ENCODE results near the gene OTOGL.
"Not testable (repeated sequence)": the region's sequence is repeated elsewhere in the genome, so short reads cannot be mapped to it uniquely, and the experiment has no call there.

Gene OTOGL

DNA sequence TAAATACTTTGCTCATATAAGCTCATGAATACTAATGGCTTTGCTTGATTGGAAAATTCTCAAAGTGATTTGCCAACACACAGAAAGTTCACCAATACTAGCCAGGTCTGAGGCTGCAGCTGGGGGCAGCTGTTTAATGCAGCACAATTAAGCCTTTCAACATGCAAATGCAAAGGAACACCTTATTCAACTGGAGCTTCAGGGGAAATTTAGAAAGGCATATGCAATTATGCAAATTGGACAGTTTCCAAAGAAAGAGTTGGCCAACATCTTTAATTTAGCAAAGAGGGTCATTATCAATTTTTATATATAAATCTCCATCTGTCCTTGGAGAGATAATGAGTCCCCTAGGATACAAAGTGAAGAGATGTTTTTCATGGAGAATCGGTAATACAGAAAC lies 40.2 kb upstream of the OTOGL start:
- no peak for DNase-seq

DNA sequence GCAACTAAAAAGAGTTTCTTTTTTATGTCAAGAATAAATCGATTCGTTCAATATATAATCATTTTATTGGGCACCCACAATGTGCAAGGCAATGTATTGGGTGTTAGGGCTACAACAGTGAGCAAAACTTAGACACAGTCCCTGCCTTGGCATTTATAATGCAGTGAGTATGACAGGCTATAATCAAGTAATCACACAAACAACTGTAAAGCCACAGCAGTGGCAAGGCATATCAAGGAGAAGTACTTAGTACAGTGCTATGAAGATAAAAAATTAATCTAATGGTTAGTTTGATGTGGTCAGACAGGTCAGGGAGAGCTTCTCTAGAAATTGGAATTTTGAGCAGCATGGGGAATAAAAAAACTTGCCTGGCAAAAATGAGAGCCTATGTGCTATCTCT lies 39.5 kb upstream of the OTOGL start:
- TF ChIP-seq, protein P1, sequence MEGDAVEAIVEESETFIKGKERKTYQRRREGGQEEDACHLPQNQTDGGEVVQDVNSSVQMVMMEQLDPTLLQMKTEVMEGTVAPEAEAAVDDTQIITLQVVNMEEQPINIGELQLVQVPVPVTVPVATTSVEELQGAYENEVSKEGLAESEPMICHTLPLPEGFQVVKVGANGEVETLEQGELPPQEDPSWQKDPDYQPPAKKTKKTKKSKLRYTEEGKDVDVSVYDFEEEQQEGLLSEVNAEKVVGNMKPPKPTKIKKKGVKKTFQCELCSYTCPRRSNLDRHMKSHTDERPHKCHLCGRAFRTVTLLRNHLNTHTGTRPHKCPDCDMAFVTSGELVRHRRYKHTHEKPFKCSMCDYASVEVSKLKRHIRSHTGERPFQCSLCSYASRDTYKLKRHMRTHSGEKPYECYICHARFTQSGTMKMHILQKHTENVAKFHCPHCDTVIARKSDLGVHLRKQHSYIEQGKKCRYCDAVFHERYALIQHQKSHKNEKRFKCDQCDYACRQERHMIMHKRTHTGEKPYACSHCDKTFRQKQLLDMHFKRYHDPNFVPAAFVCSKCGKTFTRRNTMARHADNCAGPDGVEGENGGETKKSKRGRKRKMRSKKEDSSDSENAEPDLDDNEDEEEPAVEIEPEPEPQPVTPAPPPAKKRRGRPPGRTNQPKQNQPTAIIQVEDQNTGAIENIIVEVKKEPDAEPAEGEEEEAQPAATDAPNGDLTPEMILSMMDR (IDR thresholded peaks at IDR 0.05; ENCODE audit: low read depth, low read length, missing control alignments) = no peak
- no peak overlapping the region for H3K27ac ChIP-seq
- no peak overlapping the region for H3K4me3 ChIP-seq (ENCODE audit: low read depth, low read length)
- H3K36me3 ChIP-seq (replicated peaks) = no peaks in the 10 kb centered on the region
- H3K27me3 ChIP-seq (replicated peaks) = no peaks in the 10 kb centered on the region
- no peak for DNase-seq
- in situ Hi-C loops (cut with HindIII; ENCODE audit: low pct_ligation_motif_present, low sequenced_read_pairs) = no loop called here

More for the DNA sequence above, 40.2 kb upstream of the OTOGL start:
- H3K4me3 ChIP-seq (ENCODE audit: low read depth, low read length) = no peak overlapping the region
- no peak overlapping the region for H3K27ac ChIP-seq
- no peaks in the 10 kb centered on the region for H3K36me3 ChIP-seq (replicated peaks)
- TF ChIP-seq, protein P1 (IDR thresholded peaks at IDR 0.05; ENCODE audit: low read depth, low read length, missing control alignments) = no peak
- H3K27me3 ChIP-seq (replicated peaks) = no peaks in the 10 kb centered on the region
- in situ Hi-C loops (cut with HindIII; ENCODE audit: low pct_ligation_motif_present, low sequenced_read_pairs) = no loop called here

DNA sequence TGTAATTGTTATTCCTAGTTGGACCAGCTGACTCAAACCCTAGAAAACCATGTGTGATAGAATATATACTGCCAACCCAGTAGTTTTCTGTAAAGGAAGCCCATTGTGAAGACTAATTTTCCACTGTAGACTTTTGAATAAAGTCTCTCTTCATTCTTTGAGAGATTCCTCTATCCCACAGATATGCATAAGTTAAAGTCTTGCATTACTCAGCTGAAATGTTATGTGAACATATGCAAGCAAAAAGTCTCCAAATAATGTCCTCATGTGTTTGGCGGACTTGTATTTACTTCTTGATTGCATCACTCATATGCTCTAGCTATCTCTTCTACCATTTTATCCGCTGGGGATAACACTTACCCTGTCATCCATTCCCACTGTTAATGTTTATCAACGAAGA lies 35.1 kb upstream of the OTOGL start:
- DNase-seq = peak; percentile 56
- H3K27ac ChIP-seq = no peak overlapping the region

DNA sequence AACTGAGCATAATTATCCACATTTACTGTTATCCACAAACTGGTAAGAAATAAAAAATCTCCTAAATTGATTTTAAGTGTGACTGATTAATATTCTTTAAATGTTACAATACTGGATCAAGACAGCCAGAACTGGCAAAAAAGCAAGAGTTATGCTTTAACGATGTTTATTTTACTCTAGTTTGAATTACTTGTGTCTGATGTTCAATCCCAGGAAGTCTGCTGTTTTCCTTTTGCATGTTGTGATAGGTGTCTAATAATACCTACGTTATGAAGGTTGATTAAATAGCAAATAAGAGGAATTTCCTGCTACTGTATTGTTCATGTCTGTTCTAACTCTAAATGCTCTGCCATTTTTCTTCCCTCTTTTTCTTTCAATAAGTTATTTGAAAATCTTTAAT lies 34.4 kb upstream of the OTOGL start:
- Histone ChIP-seq H3K27ac (no peak overlapping the region), H3K36me3 (replicated peaks) (no peaks in the 10 kb centered on the region), H3K27me3 (replicated peaks) (no peaks in the 10 kb centered on the region), H3K4me3 (ENCODE audit: low read depth, low read length) (no peak overlapping the region)
- in situ Hi-C loops (cut with HindIII; ENCODE audit: low pct_ligation_motif_present, low sequenced_read_pairs) = no loop called here
- TF ChIP-seq, protein P1 (IDR thresholded peaks at IDR 0.05; ENCODE audit: low read depth, low read length, missing control alignments) = no peak
- no peak for DNase-seq

More for the DNA sequence above, 35.1 kb upstream of the OTOGL start:
- in situ Hi-C loops (cut with HindIII; ENCODE audit: low pct_ligation_motif_present, low sequenced_read_pairs) = no loop called here
- TF ChIP-seq, protein P1 (IDR thresholded peaks at IDR 0.05; ENCODE audit: low read depth, low read length, missing control alignments) = no peak
- H3K4me3 ChIP-seq (ENCODE audit: low read depth, low read length) = no peak overlapping the region
- no peaks in the 10 kb centered on the region for H3K36me3 ChIP-seq (replicated peaks)
- H3K27me3 ChIP-seq (replicated peaks) = no peaks in the 10 kb centered on the region

DNA sequence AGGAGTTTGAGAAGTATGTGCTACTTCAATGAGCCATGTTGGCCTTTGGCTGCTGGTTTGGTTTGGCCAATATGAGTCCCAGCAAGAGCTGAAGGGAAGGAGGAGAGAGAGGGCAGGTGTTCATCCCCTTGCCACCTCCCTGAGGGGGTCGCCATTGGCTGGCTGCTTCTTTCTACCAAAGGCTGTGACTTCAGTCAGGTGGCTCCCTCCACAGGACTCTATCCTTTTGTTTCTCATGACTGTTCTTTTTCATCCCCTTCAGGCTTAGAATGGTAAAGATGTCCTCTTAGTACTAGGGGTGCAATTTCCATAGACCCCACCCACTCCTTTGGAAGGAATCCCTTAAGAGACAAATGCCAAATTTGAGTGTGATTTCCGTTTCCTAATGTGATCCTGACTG lies 31.2 kb upstream of the OTOGL start:
- Histone ChIP-seq H3K27me3 (replicated peaks) (no peaks in the 10 kb centered on the region), H3K27ac (no peak overlapping the region), H3K4me3 (ENCODE audit: low read depth, low read length) (no peak overlapping the region), H3K36me3 (replicated peaks) (no peaks in the 10 kb centered on the region)
- in situ Hi-C loops (cut with HindIII; ENCODE audit: low pct_ligation_motif_present, low sequenced_read_pairs) = no loop called here
- DNase-seq = no peak
- TF ChIP-seq, protein P1 (IDR thresholded peaks at IDR 0.05; ENCODE audit: low read depth, low read length, missing control alignments) = no peak

DNA sequence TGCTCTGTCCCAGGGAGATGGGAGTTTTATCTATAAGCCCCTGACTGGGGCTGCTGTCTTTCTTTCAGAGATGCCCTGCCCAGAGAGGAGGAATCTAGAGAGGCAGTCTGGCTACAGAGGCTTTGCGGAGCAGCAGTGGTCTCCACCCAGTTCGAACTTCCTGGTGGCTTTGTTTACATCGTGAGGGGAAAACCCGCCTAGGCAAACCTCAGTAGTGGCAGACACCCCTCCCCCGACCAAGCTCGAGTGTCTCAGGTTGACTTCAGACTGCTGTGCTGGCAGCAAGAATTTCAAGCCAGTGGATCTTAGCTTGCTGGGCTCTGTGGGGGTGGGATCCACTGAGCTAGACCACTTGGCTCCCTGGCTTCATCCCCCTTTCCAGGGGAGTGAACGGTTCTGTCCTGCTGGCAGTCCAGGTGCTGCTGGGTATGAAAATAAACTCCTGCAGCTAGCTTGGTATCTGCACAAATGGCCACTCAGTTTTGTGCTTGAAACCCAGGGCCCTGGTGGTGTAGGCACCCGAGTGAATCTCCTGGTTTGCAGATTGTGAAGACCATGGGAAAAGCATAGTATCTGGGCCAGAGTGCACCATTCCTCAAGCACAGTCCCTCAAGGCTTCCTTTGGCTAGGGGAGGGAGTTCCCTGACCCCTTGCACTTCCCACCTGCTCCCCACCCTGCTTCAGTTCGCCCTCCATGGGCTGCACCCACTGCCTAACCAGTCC lies 15.3 kb upstream of the OTOGL start:
- H3K4me3 ChIP-seq (ENCODE audit: low read depth, low read length); DNase-seq; H3K27ac ChIP-seq; H3K27me3 ChIP-seq (replicated peaks); H3K36me3 ChIP-seq (replicated peaks); in situ Hi-C loops (cut with HindIII; ENCODE audit: low pct_ligation_motif_present, low sequenced_read_pairs): not testable (repeated sequence)

All from brain microvascular endothelial cell (primary cell).